Mucosa of rectum (tissue), 2 donors: ENCODE data around the gene ACVRL1.

ENCODE experiments used
- H3K27ac ChIP-seq, 2 donors: one replicate each; pipeline ENCODE4 v1.7.0; 2013; ENCODE audit warnings: inconsistent platforms in 2 of 2, low read depth in 2 of 2, low read length in 2 of 2
- H3K27me3 ChIP-seq, 2 donors: one replicate each; pipeline ENCODE4 v1.7.0; 2013; ENCODE audit warnings: low read length in 2 of 2; ENCODE audit not compliant: control insufficient read depth in 2 of 2, insufficient read depth in 2 of 2
- H3K36me3 ChIP-seq, 2 donors: one replicate each; pipeline ENCODE4 v1.7.0; 2013; ENCODE audit warnings: low read length in 2 of 2; ENCODE audit not compliant: control insufficient read depth in 2 of 2, insufficient read depth in 2 of 2
- H3K4me1 ChIP-seq, 2 donors: one replicate each; pipeline ENCODE4 v1.7.0; 2013; ENCODE audit warnings: low read length in 2 of 2, mild to moderate bottlenecking in 1 of 2; ENCODE audit not compliant: control insufficient read depth in 2 of 2, insufficient read depth in 2 of 2
- H3K4me3 ChIP-seq, 2 donors: one replicate each; pipeline ENCODE4 v1.7.0; 2013; ENCODE audit warnings: low read length in 2 of 2
- H3K9ac ChIP-seq, 2 donors: one replicate each; pipeline ENCODE4 v1.7.0; 2013; ENCODE audit warnings: low read length in 2 of 2, low read depth in 1 of 2, mild to moderate bottlenecking in 1 of 2
- H3K9me3 ChIP-seq, 2 donors: one replicate each; pipeline ENCODE4 v1.7.0; 2013; ENCODE audit warnings: low read length in 2 of 2; ENCODE audit not compliant: control insufficient read depth in 2 of 2
- donor health status: healthy.
- donor health status: Normal muscosa, but diverticular disease.

ACVRL1 gene

GRCh38 chr12:51867371-51867770 lies 39.9 kb upstream of the ACVRL1 start:
- no peaks in the 10 kb centered on the region for H3K36me3 ChIP-seq
- no peaks in the 10 kb centered on the region for H3K9me3 ChIP-seq
- no peak overlapping the region for H3K4me3 ChIP-seq
- H3K27ac ChIP-seq = no peak overlapping the region
- H3K27me3 ChIP-seq = peaks cover 12 to 26% of the 10 kb centered on the region in 2 donors
- no peak overlapping the region for H3K9ac ChIP-seq
- H3K4me1 ChIP-seq = peaks cover 9 to 14% of the 10 kb centered on the region in 2 donors

DNA sequence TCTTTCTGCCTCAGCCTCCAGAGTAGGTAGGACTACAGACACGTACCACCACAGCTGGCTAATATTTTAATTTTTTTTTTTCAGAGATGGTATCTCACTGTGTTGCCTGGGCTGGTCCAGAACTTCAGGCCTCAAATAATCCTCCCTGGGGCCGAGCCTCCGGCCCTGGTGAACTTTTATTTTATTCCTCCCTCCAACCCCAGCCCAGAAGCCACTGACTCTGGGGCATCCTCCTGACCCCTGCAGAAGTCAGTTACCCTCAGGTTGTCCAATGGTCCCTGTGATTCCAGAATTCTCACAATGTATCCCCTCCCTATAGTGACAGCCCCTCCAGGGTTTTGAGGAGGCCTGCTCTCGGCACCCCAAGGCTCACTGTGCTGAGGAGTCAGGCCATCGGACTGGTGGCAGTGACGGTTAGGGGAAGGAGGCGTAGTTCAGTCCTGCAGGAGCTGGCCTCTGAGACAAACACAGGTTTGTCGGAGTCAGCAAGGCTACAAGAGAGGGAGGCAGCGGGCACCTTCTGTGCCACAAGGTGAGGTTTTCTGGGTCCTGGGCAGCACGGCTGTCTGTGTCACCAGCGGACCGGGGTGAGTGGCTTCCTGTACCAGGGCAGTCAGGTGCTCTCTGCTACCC lies 39.4 kb upstream of the ACVRL1 start:
- Histone ChIP-seq H3K4me1 (peaks cover 9 to 14% of the 10 kb centered on the region in 2 donors), H3K36me3 (no peaks in the 10 kb centered on the region), H3K27me3 (peaks cover 12 to 25% of the 10 kb centered on the region in 2 donors), H3K4me3 (no peak overlapping the region), H3K9ac (no peak overlapping the region), H3K9me3 (no peaks in the 10 kb centered on the region), H3K27ac (no peak overlapping the region)

DNA sequence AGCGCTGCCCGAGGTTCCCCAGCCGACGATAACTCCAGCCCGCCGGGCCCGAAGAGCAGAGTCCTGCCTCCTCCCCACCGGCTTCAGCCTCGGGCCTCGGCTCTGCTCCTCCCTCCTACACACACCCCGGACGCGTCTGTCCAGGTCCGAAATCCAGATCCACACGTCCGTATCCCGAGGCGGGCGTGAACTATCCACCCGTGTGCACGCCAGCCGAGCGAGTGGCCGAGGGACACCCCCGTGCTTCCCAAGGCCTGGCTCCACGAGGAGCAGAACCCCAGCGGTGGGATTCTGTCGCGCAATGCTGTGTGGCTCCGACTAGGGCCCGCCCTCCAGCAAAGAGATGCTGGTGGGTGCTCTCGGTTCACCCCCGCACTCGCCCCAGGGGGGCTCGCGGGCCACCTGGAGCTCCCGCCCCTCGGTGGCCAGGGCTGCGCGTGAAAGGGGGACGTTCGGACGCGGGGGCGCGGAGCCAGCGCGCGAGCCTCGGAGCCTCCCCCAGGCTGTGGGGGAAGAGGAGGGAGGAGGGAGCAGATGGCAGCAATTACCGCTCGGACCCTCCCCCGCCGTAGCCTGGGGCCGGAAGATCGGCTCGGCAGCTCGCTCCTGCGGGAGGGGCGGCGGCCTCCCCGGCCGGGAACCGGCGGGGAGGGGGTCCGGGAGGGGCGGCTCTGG lies 38.3 kb upstream of the ACVRL1 start:
- H3K9me3 ChIP-seq = no peaks in the 10 kb centered on the region
- H3K9ac ChIP-seq = no peak overlapping the region
- no peak overlapping the region for H3K27ac ChIP-seq
- peaks cover 7 to 12% of the 10 kb centered on the region in 2 donors for H3K4me1 ChIP-seq
- H3K27me3 ChIP-seq = peaks cover 8 to 19% of the 10 kb centered on the region in 2 donors
- H3K4me3 ChIP-seq = peak overlapping the region; percentile 31 to 40
- H3K36me3 ChIP-seq = no peaks in the 10 kb centered on the region

DNA sequence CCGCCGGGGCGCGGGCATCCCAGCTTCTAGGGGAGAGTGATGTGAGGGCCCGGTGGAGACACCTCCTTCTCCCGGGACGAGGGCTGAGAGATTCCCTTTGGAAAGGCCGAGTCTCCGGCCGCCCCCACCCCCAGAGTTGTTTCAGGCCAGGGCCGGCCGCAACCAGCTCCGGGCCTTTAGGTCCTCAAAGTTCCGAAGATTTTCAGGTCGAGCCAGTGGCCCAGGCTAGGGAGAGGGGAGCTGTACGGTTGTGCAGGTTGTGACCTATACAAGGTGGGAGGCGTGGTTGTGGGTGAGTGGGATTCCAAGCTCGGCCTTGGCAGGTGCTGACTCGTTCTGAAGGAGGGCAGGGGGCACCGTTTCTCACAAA lies 37.8 kb upstream of the ACVRL1 start:
- Histone ChIP-seq H3K36me3 (no peaks in the 10 kb centered on the region), H3K27ac (no peak overlapping the region), H3K9ac (no peak overlapping the region), H3K27me3 (peaks cover 8 to 19% of the 10 kb centered on the region in 2 donors), H3K9me3 (no peaks in the 10 kb centered on the region), H3K4me1 (peaks cover 6 to 11% of the 10 kb centered on the region in 2 donors), H3K4me3 (no peak overlapping the region)

GRCh38 chr12:51869931-51870330 lies 37.4 kb upstream of the ACVRL1 start:
- Histone ChIP-seq H3K4me3 (no peak overlapping the region), H3K27me3 (peaks cover 8 to 15% of the 10 kb centered on the region in 2 donors), H3K9ac (no peak overlapping the region), H3K27ac (no peak overlapping the region), H3K9me3 (no peaks in the 10 kb centered on the region), H3K4me1 (peaks cover 6 to 11% of the 10 kb centered on the region in 2 donors), H3K36me3 (no peaks in the 10 kb centered on the region)

DNA sequence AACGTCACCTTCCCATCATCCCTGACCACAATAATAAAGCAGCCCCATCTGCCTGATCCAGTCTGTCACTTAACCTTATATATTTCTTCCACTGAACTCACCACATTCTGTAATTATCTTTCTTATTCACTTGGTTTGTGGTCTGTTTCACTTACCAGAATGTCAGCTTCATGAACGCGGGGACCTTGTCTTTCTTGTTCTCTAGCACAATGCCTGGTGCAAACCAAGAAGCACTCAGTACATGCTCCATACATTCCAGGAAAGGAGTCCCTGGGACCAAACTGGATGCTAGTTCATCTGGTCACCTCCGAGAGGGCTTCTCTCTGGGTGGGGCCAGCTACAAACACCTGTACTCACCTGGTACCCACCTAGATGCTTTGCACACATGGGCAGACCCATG lies 36.8 kb upstream of the ACVRL1 start:
- Histone ChIP-seq H3K4me3 (no peak overlapping the region), H3K27ac (no peak overlapping the region), H3K9me3 (no peaks in the 10 kb centered on the region), H3K9ac (no peak overlapping the region), H3K4me1 (peaks cover 6 to 11% of the 10 kb centered on the region in 2 donors), H3K36me3 (no peaks in the 10 kb centered on the region), H3K27me3 (peaks cover 8 to 14% of the 10 kb centered on the region in 2 donors)

DNA sequence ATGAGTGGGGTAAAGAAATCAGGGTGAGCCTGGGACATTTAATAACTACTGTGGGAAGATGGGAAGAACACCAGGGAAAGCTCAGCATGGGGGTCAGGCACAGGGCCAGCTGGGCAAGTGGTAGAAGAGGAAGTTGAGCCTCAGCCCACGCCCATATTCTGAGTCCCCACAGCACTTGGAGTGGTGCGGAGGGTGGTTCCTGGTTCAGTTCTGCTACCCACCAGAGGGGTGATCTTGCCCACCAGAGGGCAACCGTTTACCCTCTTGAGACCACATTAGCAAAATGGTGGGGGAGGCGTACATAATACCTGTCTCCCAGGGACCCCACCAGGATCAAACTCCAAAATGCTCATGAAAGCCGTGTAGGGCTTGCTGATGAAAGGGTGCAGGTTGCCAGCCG lies 36.2 kb upstream of the ACVRL1 start:
- H3K4me3 ChIP-seq = no peak overlapping the region

DNA sequence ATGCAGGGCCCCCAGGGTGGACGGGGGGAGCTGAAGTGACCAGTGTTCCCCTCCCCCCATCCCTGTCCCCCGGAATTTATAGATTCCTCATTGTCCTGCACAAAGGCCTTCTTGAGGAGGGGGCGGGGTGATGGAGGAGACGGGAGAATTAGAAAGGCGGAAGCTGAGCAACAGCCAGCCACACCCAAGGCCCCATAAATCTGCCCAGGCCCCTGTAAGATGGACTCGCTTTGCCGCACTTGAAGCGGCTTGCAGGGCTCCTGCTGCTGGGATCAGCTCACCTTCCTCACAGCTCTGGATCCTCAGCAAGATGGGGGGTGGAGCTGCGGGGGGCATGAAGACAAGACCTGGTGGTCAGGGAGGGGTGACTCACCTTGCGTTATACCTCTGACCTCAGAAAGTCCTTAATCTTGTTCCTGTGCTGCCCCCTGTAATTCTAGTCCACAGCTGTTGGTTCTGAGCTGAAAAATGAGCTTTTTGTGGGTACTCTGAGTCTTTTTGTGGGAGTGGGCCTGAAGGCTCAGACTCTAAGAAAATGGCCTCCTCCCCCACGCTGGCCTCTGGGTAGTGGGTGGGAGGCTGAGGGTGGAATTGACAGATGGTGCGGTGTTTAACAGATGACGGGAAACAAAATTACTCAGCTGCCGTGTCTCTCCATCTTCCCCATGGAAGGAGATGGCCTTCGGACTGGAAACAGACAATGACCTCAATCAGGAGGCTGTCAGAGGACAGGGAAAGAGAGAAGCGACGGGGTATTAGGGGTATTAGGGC lies 35.2 kb upstream of the ACVRL1 start:
- no peaks in the 10 kb centered on the region for H3K9me3 ChIP-seq

More for the DNA sequence above, 36.2 kb upstream of the ACVRL1 start:
- H3K27me3 ChIP-seq = peaks cover 8 to 14% of the 10 kb centered on the region in 2 donors
- H3K9me3 ChIP-seq = no peaks in the 10 kb centered on the region
- H3K27ac ChIP-seq = no peak overlapping the region
- peaks cover 6 to 11% of the 10 kb centered on the region in 2 donors for H3K4me1 ChIP-seq
- H3K9ac ChIP-seq = no peak overlapping the region
- no peaks in the 10 kb centered on the region for H3K36me3 ChIP-seq

DNA sequence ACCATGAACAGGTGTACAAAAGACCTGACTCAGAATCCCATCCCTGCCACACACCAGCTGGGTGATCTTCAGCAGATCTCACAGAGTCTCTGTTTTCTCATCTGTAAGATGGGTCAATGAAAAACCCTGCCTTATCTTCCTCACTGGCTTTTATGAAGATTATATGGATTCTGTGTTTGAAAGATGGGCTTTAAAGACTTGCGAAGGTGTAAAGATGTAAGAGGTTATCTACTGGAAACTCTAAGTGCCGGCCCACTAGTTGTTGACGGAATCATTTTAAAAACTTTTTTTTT lies 34.7 kb upstream of the ACVRL1 start:
- Histone ChIP-seq H3K36me3 (no peaks in the 10 kb centered on the region), H3K9me3 (no peaks in the 10 kb centered on the region), H3K4me1 (peaks cover 6 to 11% of the 10 kb centered on the region in 2 donors), H3K27me3 (peaks cover 8 to 14% of the 10 kb centered on the region in 2 donors), H3K4me3 (no peak overlapping the region), H3K27ac (no peak overlapping the region), H3K9ac (no peak overlapping the region)

More for the DNA sequence above, 35.2 kb upstream of the ACVRL1 start:
- H3K4me1 ChIP-seq = peaks cover 6 to 11% of the 10 kb centered on the region in 2 donors
- no peak overlapping the region for H3K9ac ChIP-seq
- no peak overlapping the region for H3K4me3 ChIP-seq
- no peak overlapping the region for H3K27ac ChIP-seq
- no peaks in the 10 kb centered on the region for H3K36me3 ChIP-seq
- peaks cover 8 to 14% of the 10 kb centered on the region in 2 donors for H3K27me3 ChIP-seq
